HCT116 (cell line): ENCODE measurements around the gene WASHC3. TPM values are rescaled to one million over a fixed set of nuclear protein-coding genes. Genes with fewer than 3 reads are reported as not detected.

ENCODE experiments used
- ATAC-seq: fragments of 200-7000 bp; cut with Tn5 transposase; 2 replicates; pipeline ENCODE4 v1.9.1; 2020; ENCODE audit warnings: mild to moderate bottlenecking, moderate library complexity
- BruUV-seq: library from RNA; stranded (reverse); fragments of 400-500 nt; replicated peaks from 2 replicates; lab custom pipeline; 2021; lab: Mats Ljungman, UMichigan
- CTCF ChIA-PET: fragments of 300-600 bp; sonication (Branson Sonifier 250); formaldehyde crosslinking; loops from one replicate; lab custom pipeline; 2021; ENCODE audit warnings: antibody characterized with exemption; lab: Charles Lee
- POLR2A ChIA-PET: fragments of 300-600, 350-600 bp; sonication (Branson Sonifier 250); formaldehyde crosslinking; loops from one replicate; lab custom pipeline; 2021; ENCODE audit warnings: antibody characterized with exemption; lab: Charles Lee
- RAD21 ChIA-PET, 2 experiments: fragments of 300-600 bp; sonication (Branson Sonifier 250); formaldehyde crosslinking; loops; one replicate each; lab custom pipeline; 2023; ENCODE audit warnings: low total read pairs in 2 of 2; ENCODE audit not compliant: uncharacterized antibody in 2 of 2, unreplicated experiment in 2 of 2, low non-redundant PET in 1 of 2; lab: Charles Lee
- DNase-seq: peaks from one replicate; pipeline ENCODE4 v3.0.0-alpha.2; 2010; ENCODE audit warnings: low read depth, low spot score
- H2AFZ ChIP-seq: fragments of 200-600 bp; shearing (Covaris generic), sonication (generic); 2 replicates; pipeline ENCODE4 v1.6.1; 2017; ENCODE audit warnings: low read depth, mixed run types, mixed read lengths, antibody characterized with exemption, low read length; ENCODE audit not compliant: poor library complexity, severe bottlenecking
- H3K27ac ChIP-seq: 2 replicates; pipeline ENCODE4 v1.5.1; 2012; ENCODE audit warnings: low read depth, low read length
- H3K27me3 ChIP-seq: fragments of 200-600 bp; sonication (generic); 2 replicates; pipeline ENCODE4 v1.6.1; 2016; ENCODE audit warnings: mixed run types, low read length, mixed read lengths; ENCODE audit not compliant: insufficient read depth
- H3K36me3 ChIP-seq, 2 experiments: fragments of 200-500 bp in 1 of 2; fragments of 200-600 bp in 1 of 2; sonication (Bioruptor generic) in 1 of 2; sonication (generic) in 1 of 2; 2 replicates each; pipeline versions ENCODE4 v1.5.1 to v1.6.1; 2014 to 2016; ENCODE audit warnings: low read length in 2 of 2, inconsistent platforms in 1 of 2, mixed read lengths in 1 of 2, mixed run types in 1 of 2; ENCODE audit not compliant: insufficient read depth in 2 of 2, control insufficient read depth in 1 of 2
- H3K4me1 ChIP-seq, 2 experiments: fragments of 200-600 bp in 1 of 2; sonication (generic) in 1 of 2; 2 replicates each; pipeline versions ENCODE4 v1.5.1 to v1.6.1; 2012 to 2017; ENCODE audit warnings: low read length in 2 of 2, inconsistent platforms in 1 of 2, mild to moderate bottlenecking in 1 of 2, mixed read lengths in 1 of 2, mixed run types in 1 of 2, moderate library complexity in 1 of 2; ENCODE audit not compliant: insufficient read depth in 2 of 2, control insufficient read depth in 1 of 2
- H3K4me2 ChIP-seq: fragments of 200-600 bp; sonication (generic); 2 replicates; pipeline ENCODE4 v1.6.1; 2017; ENCODE audit warnings: mixed run types, low read length, mixed read lengths
- H3K4me3 ChIP-seq, 2 experiments: fragments of 200-600 bp in 1 of 2; sonication (generic) in 1 of 2; replicated peaks in 1 of 2; 2 replicates each; pipeline ENCODE4 v1.5.1; 2011 to 2016; ENCODE audit warnings: low read length in 2 of 2, control low read depth in 1 of 2, low read depth in 1 of 2, mild to moderate bottlenecking in 1 of 2, mixed read lengths in 1 of 2, mixed run types in 1 of 2
- H3K79me2 ChIP-seq: fragments of 200-600 bp; sonication (generic); 2 replicates; pipeline ENCODE4 v1.6.1; 2017; ENCODE audit warnings: mild to moderate bottlenecking, mixed run types, low read length, moderate library complexity, mixed read lengths; ENCODE audit not compliant: insufficient read depth
- H3K9ac ChIP-seq: fragments of 200-600 bp; sonication (generic); 2 replicates; pipeline ENCODE4 v1.6.1; 2016; ENCODE audit warnings: low read length, mixed read lengths
- H3K9me2 ChIP-seq: fragments of 200-600 bp; sonication (generic), shearing (Covaris generic); 2 replicates; pipeline ENCODE4 v1.6.1; 2017; ENCODE audit warnings: mixed run types, mild to moderate bottlenecking, moderate library complexity; ENCODE audit not compliant: insufficient read depth
- H3K9me3 ChIP-seq, 2 experiments: fragments of 200-500 bp in 1 of 2; fragments of 200-600 bp in 1 of 2; sonication (Bioruptor generic) in 1 of 2; sonication (generic) in 1 of 2; 2 replicates each; pipeline ENCODE4 v1.6.1; 2014 to 2017; ENCODE audit warnings: low read length in 2 of 2, mixed read lengths in 2 of 2, inconsistent platforms in 1 of 2, low read depth in 1 of 2, mild to moderate bottlenecking in 1 of 2, mixed run types in 1 of 2, moderate library complexity in 1 of 2; ENCODE audit not compliant: control insufficient read depth in 1 of 2, insufficient read depth in 1 of 2
- H4K20me1 ChIP-seq: fragments of 200-600 bp; sonication (generic), shearing (Covaris generic); 2 replicates; pipeline ENCODE4 v1.6.1; 2017; ENCODE audit warnings: mixed run types, mild to moderate bottlenecking, moderate library complexity; ENCODE audit not compliant: insufficient read depth
- CBX3 ChIP-seq: IDR thresholded peaks from 2 replicates; pipeline ENCODE4 v1.6.1; 2012; ENCODE audit warnings: low read depth
- CEBPB ChIP-seq: IDR thresholded peaks from 2 replicates; pipeline ENCODE4 v1.6.1; 2012; ENCODE audit warnings: low read depth
- EGR1 ChIP-seq: IDR thresholded peaks from 2 replicates; pipeline ENCODE4 v1.6.1; 2012; ENCODE audit warnings: low read depth
- EZH2 ChIP-seq: fragments of 200-600 bp; sonication (generic); IDR thresholded peaks from 2 replicates; pipeline ENCODE4 v1.6.1; 2017; ENCODE audit warnings: antibody characterized with exemption, mixed run types
- EZH2phosphoT487 ChIP-seq: fragments of 200-600 bp; IDR thresholded peaks from 2 replicates; pipeline ENCODE4 v1.6.1; 2018; ENCODE audit warnings: antibody characterized with exemption, borderline replicate concordance
- JUND ChIP-seq: IDR thresholded peaks from 2 replicates; pipeline ENCODE4 v1.6.1; 2012
- REST ChIP-seq: IDR thresholded peaks from 2 replicates; pipeline ENCODE4 v1.6.1; 2012; ENCODE audit warnings: low read depth
- SIN3A ChIP-seq: IDR thresholded peaks from 2 replicates; pipeline ENCODE4 v1.6.1; 2012; ENCODE audit warnings: low read depth
- SP1 ChIP-seq: IDR thresholded peaks from 2 replicates; pipeline ENCODE4 v1.6.1; 2012; ENCODE audit warnings: low read depth
- SRF ChIP-seq: IDR thresholded peaks from 2 replicates; pipeline ENCODE4 v1.6.1; 2012; ENCODE audit warnings: low read depth
- TCF7L2 ChIP-seq: IDR thresholded peaks from 2 replicates; pipeline ENCODE4 v1.7.0; 2011; ENCODE audit warnings: borderline replicate concordance, inconsistent platforms; ENCODE audit not compliant: insufficient read depth, insufficient read length; ENCODE audit errors: extremely low read depth
- YY1 ChIP-seq: IDR thresholded peaks from 2 replicates; pipeline ENCODE4 v1.6.1; 2011; ENCODE audit warnings: low read length, low read depth, moderate library complexity, mild to moderate bottlenecking; ENCODE audit not compliant: insufficient replicate concordance; ENCODE audit errors: extremely low read depth
- ZBTB33 ChIP-seq: IDR thresholded peaks from 2 replicates; pipeline ENCODE4 v1.6.1; 2011; ENCODE audit warnings: mild to moderate bottlenecking, low read length, moderate library complexity; ENCODE audit not compliant: insufficient replicate concordance; ENCODE audit errors: extremely low read depth
- ZFX ChIP-seq: fragments of 450-650 bp; IDR thresholded peaks from 2 replicates; pipeline ENCODE4 v1.6.1; 2017
- ZNF274 ChIP-seq: fragments of 200-500 bp; sonication (Bioruptor generic); IDR thresholded peaks from 2 replicates; pipeline ENCODE4 v1.6.1; 2014; ENCODE audit warnings: mild to moderate bottlenecking, low read depth, low read length, inconsistent platforms
- intact Hi-C: fragments of 100-400 bp; cut with micrococcal nuclease; formaldehyde crosslinking; loops from 2 replicates; pipeline ENCODE4 v1.10.0; 2022
- total RNA-seq: library from RNA; stranded (reverse); gene quantifications from one replicate; pipeline ENCODE4 v1.2.1, GENCODE V29; 2021; ENCODE audit not compliant: unreplicated experiment

WASHC3 gene
- total RNA-seq, 1 experiment from 2014 or later = 15.6 TPM

- RAD21 ChIA-PET = no interaction called here
- Histone ChIP-seq H3K9me3 (no peaks in the 10 kb centered on the region), H3K27me3 (no peaks in the 10 kb centered on the region), H4K20me1 (no peaks in the 10 kb centered on the region), H3K79me2 (no peaks in the 10 kb centered on the region), H3K36me3 (no peaks in the 10 kb centered on the region), H3K9me2 (no peaks in the 10 kb centered on the region), H3K4me3 (no peak overlapping the region), H3K4me1 (no peaks in the 10 kb centered on the region), H3K9ac (no peak overlapping the region), H2AFZ (no peak overlapping the region), H3K4me2 (no peak overlapping the region), H3K27ac (no peak overlapping the region)
- no TSS peak for BruUV-seq
- DNase-seq (no peak), ATAC-seq (no peak)
- POLR2A ChIA-PET = no interaction called here
- TF ChIP-seq TCF7L2 = no peak
- no peak for TF ChIP-seq ZNF274
- intact Hi-C loops = no loop called here
- CTCF ChIA-PET = no interaction called here
Measured at GRCh38 chr12:102010265-102010994, 51.4 kb downstream of the WASHC3 start.

- H3K4me2 ChIP-seq = no peak overlapping the region
- intact Hi-C loops = no loop called here
- no peak overlapping the region for H3K9ac ChIP-seq
- no peaks in the 10 kb centered on the region for H3K9me3 ChIP-seq
- CTCF ChIA-PET = no interaction called here
- H3K4me3 ChIP-seq = no peak overlapping the region
- no peak overlapping the region for H3K27ac ChIP-seq
- H3K79me2 ChIP-seq = no peaks in the 10 kb centered on the region
- DNase-seq = no peak
- no peaks in the 10 kb centered on the region for H3K36me3 ChIP-seq
- no peaks in the 10 kb centered on the region for H3K27me3 ChIP-seq
- RAD21 ChIA-PET = no interaction called here
- H2AFZ ChIP-seq = no peak overlapping the region
- BruUV-seq = no TSS peak
- POLR2A ChIA-PET = no interaction called here
- H3K9me2 ChIP-seq = no peaks in the 10 kb centered on the region
- H3K4me1 ChIP-seq = no peaks in the 10 kb centered on the region
- TF ChIP-seq SRF (no peak), SIN3A (no peak), REST (no peak), ZFX (no peak), SP1 (no peak), CEBPB (no peak), EZH2phosphoT487 (no peak), CBX3 (no peak), EZH2 (no peak), ZBTB33 (no peak), JUND (no peak), YY1 (no peak), TCF7L2 (no peak), EGR1 (no peak)
- no peaks in the 10 kb centered on the region for H4K20me1 ChIP-seq
- ATAC-seq = no peak
Measured at GRCh38 chr12:102009796-102010195, 52.0 kb downstream of the WASHC3 start.
